Stomach smooth muscle (tissue), 2 donors: ENCODE measurements around the gene TMPRSS15.

Source experiments
- H3K27ac ChIP-seq: one replicate; pipeline ENCODE4 v1.7.0; 2013; ENCODE audit warnings: mild to moderate bottlenecking, low read length, inconsistent platforms
- H3K27me3 ChIP-seq, 2 donors: one replicate each; pipeline ENCODE4 v1.7.0; 2013; ENCODE audit warnings: low read length in 2 of 2; ENCODE audit not compliant: insufficient read depth in 2 of 2, control insufficient read depth in 1 of 2
- H3K36me3 ChIP-seq, 2 donors: one replicate each; pipeline ENCODE4 v1.7.0; 2013; ENCODE audit warnings: low read length in 2 of 2; ENCODE audit not compliant: control insufficient read depth in 2 of 2, insufficient read depth in 2 of 2
- H3K4me1 ChIP-seq: one replicate; pipeline ENCODE4 v1.7.0; 2013; ENCODE audit warnings: low read length; ENCODE audit not compliant: control insufficient read depth, insufficient read depth
- H3K4me3 ChIP-seq, 2 donors: one replicate each; pipeline ENCODE4 v1.7.0; 2013; ENCODE audit warnings: low read length in 2 of 2
- H3K9ac ChIP-seq, 2 donors: one replicate each; pipeline ENCODE4 v1.7.0; 2013; ENCODE audit warnings: low read length in 2 of 2, mild to moderate bottlenecking in 1 of 2
- H3K9me3 ChIP-seq, 2 donors: one replicate each; pipeline ENCODE4 v1.7.0; 2013; ENCODE audit warnings: low read length in 2 of 2; ENCODE audit not compliant: control insufficient read depth in 2 of 2
- donor health status: healthy.
- donor health status: Pancreatic carcinoma.

The TMPRSS15 gene

DNA sequence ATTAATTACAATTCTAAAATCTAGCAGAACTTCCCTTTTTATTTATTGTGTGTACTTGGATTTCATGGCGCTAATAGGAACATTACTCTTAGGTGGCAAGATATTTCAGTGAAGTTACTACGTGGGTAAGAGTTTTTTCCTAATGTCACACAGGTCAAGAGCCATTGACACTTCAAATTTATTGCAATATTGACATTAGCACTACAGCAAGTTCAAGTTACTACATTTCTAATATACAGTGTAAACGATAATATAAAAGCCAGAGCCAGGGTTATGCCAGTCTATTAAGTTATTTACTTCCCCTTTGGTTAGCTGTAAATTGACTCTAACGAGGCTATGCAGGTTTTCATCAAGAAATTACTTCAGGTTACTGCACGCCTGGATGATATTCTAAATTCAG lies 129.2 kb downstream of the TMPRSS15 start:
- no peaks in the 10 kb centered on the region for H3K9me3 ChIP-seq
- no peaks in the 10 kb centered on the region for H3K27me3 ChIP-seq
- H3K27ac ChIP-seq, result no peak overlapping the region
- H3K4me1 ChIP-seq, result no peaks in the 10 kb centered on the region
- no peak overlapping the region for H3K9ac ChIP-seq
- H3K4me3 ChIP-seq, result no peak overlapping the region
- H3K36me3 ChIP-seq, result no peaks in the 10 kb centered on the region

DNA sequence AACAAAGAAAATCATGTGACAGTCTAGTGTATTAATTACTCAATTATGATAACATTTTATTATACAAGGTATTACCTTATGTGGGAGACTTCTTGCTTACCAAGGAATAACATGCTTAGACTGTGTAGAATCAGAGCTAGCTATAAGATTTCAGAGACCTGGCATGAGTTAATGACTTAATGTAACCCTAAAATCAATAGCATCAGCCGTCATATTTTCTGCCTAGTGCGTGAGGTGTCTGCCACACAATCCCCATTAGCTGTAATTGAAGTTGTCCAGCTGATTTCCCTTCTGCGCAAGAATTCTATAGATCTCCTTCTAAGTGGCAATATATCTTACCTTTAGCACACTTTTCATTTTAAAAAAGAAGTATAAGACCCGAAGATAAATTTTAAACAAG lies 130.2 kb downstream of the TMPRSS15 start:
- no peaks in the 10 kb centered on the region for H3K9me3 ChIP-seq
- no peaks in the 10 kb centered on the region for H3K27me3 ChIP-seq
- H3K4me1 ChIP-seq, result no peaks in the 10 kb centered on the region
- H3K9ac ChIP-seq, result no peak overlapping the region
- no peak overlapping the region for H3K27ac ChIP-seq
- no peaks in the 10 kb centered on the region for H3K36me3 ChIP-seq
- no peak overlapping the region for H3K4me3 ChIP-seq

- no peaks in the 10 kb centered on the region for H3K27me3 ChIP-seq
- H3K9ac ChIP-seq, result no peak overlapping the region
- H3K36me3 ChIP-seq, result no peaks in the 10 kb centered on the region
- no peak overlapping the region for H3K4me3 ChIP-seq
- H3K9me3 ChIP-seq, result no peaks in the 10 kb centered on the region
- no peaks in the 10 kb centered on the region for H3K4me1 ChIP-seq
- H3K27ac ChIP-seq, result no peak overlapping the region
Observed at GRCh38 chr21:18269856-18270255, 133.7 kb downstream of the TMPRSS15 start.

GRCh38 chr21:18268906-18269305 lies 134.7 kb downstream of the TMPRSS15 start:
- Histone ChIP-seq H3K4me3 (no peak overlapping the region), H3K36me3 (no peaks in the 10 kb centered on the region), H3K9me3 (no peaks in the 10 kb centered on the region), H3K27me3 (no peaks in the 10 kb centered on the region), H3K9ac (no peak overlapping the region), H3K27ac (no peak overlapping the region), H3K4me1 (no peaks in the 10 kb centered on the region)

- no peaks in the 10 kb centered on the region for H3K27me3 ChIP-seq
- H3K4me3 ChIP-seq, result no peak overlapping the region
- H3K4me1 ChIP-seq, result no peaks in the 10 kb centered on the region
- H3K36me3 ChIP-seq, result no peaks in the 10 kb centered on the region
- no peak overlapping the region for H3K27ac ChIP-seq
- no peaks in the 10 kb centered on the region for H3K9me3 ChIP-seq
- no peak overlapping the region for H3K9ac ChIP-seq
Observed at GRCh38 chr21:18267496-18267895, 136.1 kb downstream of the TMPRSS15 start.

GRCh38 chr21:18265944-18266343 lies 137.6 kb downstream of the TMPRSS15 start:
- H3K4me3 ChIP-seq, result no peak overlapping the region
- no peak overlapping the region for H3K9ac ChIP-seq
- H3K27ac ChIP-seq, result no peak overlapping the region
- H3K9me3 ChIP-seq, result no peaks in the 10 kb centered on the region
- no peaks in the 10 kb centered on the region for H3K4me1 ChIP-seq
- H3K36me3 ChIP-seq, result no peaks in the 10 kb centered on the region
- no peaks in the 10 kb centered on the region for H3K27me3 ChIP-seq

GRCh38 chr21:18253799-18254198 lies 149.8 kb downstream of the TMPRSS15 start:
- H3K36me3 ChIP-seq, result peaks cover 0 to 9% of the 10 kb centered on the region in 2 donors
- no peaks in the 10 kb centered on the region for H3K4me1 ChIP-seq
- H3K9me3 ChIP-seq, result no peaks in the 10 kb centered on the region
- no peak overlapping the region for H3K9ac ChIP-seq
- H3K27me3 ChIP-seq, result no peaks in the 10 kb centered on the region
- no peak overlapping the region for H3K27ac ChIP-seq
- H3K4me3 ChIP-seq, result no peak overlapping the region

DNA sequence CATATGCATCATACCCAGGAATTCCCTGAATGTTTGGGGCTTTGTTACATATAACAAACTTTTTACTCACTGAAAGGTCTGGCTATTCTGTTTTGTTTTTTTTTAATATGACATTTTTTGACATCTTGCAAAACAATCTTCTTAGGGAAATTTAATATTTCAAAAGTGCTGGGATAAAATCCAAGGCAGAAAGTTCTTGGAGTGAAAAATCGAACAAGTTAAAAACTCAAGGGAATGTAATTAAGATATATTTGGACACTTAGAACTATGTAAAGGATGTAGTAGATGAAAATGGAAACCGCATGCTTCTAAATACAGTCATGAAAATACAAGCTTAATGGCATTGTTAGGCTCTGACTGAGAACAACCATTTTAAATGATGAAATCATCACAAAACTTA lies 150.4 kb downstream of the TMPRSS15 start:
- Histone ChIP-seq H3K36me3 (peaks cover 0 to 9% of the 10 kb centered on the region in 2 donors), H3K27ac (no peak overlapping the region), H3K4me1 (no peaks in the 10 kb centered on the region), H3K9me3 (no peaks in the 10 kb centered on the region), H3K4me3 (no peak overlapping the region), H3K9ac (no peak overlapping the region), H3K27me3 (no peaks in the 10 kb centered on the region)

GRCh38 chr21:18252680-18253079 lies 150.9 kb downstream of the TMPRSS15 start:
- no peaks in the 10 kb centered on the region for H3K27me3 ChIP-seq
- H3K27ac ChIP-seq, result no peak overlapping the region
- peak overlapping the region in 1 of 2 donors; percentile 0 for H3K9ac ChIP-seq

DNA sequence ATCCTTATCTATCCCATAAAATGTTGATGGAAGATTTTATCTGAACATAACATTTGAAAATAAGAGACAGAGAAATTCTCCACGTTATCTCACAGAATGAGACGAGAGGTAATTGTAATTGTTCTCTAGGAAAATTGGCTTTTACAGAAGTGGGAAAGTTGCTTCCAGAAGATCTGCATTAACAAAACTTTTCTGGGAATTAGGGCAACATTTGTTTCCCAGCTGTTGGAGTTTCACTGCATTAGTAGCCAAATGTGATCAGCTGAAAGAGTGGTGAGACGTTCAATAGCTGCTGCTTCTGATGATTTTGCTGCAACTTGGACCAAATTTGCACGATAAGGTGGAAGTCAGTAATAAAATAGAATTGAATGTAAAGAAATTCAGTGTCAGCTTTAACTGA lies 151.3 kb downstream of the TMPRSS15 start:
- Histone ChIP-seq H3K36me3 (peaks cover 0 to 2% of the 10 kb centered on the region in 2 donors), H3K4me1 (no peaks in the 10 kb centered on the region), H3K27me3 (no peaks in the 10 kb centered on the region), H3K9ac (peak overlapping the region in 1 of 2 donors; percentile 0), H3K4me3 (peak overlapping the region in 1 of 2 donors; percentile 54), H3K27ac (no peak overlapping the region), H3K9me3 (no peaks in the 10 kb centered on the region)

More at GRCh38 chr21:18252680-18253079, 150.9 kb downstream of the TMPRSS15 start:
- Histone ChIP-seq H3K36me3 (peaks cover 0 to 6% of the 10 kb centered on the region in 2 donors), H3K4me3 (peak overlapping the region in 1 of 2 donors; percentile 54), H3K9me3 (no peaks in the 10 kb centered on the region), H3K4me1 (no peaks in the 10 kb centered on the region)

DNA sequence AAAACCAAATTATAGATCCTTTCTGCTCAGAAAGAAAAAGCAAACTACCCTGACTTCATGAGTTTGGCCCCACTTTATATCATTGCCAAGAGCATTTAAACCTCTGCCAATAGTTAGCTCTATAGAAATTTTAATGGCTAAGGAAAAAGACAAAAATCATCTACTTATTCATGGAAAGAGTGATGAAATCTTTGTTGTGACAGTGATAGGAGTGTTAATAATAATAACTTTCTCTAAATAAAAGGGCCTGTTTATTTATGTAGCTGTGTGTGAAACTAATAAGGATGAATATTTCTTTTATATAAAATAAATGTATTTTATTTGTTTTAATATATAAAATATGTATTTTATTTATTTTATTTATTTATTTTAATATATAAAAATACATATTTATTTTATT lies 152.5 kb downstream of the TMPRSS15 start:
- H3K9ac ChIP-seq, result no peak overlapping the region
- no peaks in the 10 kb centered on the region for H3K9me3 ChIP-seq
- H3K4me1 ChIP-seq, result no peaks in the 10 kb centered on the region
- no peaks in the 10 kb centered on the region for H3K36me3 ChIP-seq
- no peaks in the 10 kb centered on the region for H3K27me3 ChIP-seq
- H3K27ac ChIP-seq, result no peak overlapping the region
- no peak overlapping the region for H3K4me3 ChIP-seq
